Right kidney (tissue), 1 donor: Measurements from ENCODE around the gene ABCA12.

Experiments
- DNase-seq: peaks from one replicate; pipeline ENCODE4 v3.0.0-alpha.2; 2016

Gene ABCA12

DNA sequence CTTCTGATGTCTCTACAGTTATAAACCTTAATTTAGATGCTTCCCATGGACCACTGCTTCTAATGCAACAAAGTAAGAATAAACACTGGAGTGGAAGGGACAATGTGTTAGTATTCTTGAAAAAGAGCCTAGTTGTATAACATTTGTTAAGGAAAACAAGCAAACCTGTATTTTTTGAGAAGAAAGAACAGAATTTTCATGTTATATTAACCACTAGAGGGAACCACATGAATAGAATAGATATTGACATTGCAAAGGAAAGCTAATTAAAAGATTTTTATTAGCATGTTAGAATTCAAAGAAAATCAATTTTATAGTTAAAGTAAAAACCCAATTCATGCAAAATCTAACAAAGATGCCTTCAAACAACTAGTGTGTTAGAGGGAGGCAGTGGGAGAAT is 177.7 kb downstream of the ABCA12 start:
- DNase-seq = no peak

DNA sequence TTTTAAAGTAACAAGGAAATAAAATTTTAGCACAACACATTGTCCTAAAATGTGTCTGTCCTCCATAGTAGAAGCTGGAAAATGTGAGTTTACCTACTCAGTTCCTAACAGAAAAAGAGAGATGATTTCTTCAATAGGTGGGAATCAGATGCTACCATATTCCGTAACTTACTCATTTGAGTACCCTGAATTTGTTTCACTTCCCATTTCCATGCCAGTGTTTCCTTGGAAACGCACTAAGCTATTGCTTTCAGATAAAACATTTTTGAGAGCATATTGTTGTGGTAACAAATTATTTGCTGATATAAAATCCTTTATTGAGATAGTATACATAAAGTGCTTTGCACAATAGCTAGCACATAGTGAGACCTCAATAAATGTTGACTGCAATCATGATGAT is 191.5 kb downstream of the ABCA12 start:
- DNase-seq = no peak

DNA sequence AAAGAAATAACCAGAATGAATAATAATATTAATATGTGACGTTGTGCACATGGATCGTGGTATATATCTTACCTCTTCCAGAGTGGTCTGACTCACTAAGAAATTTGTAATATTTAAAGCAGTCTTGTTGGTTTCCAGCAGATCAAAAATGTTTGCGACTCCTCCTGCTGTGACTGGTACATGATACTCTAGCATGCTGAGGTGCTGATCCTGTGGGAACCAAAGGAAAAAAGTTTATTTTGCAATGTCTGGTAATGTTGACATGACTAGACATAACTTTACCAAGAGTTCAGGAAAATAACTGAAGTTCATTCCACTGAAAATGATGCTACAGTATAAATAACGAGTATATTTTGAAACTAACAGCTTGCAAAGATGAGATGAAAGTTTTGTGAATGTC is 204.4 kb downstream of the ABCA12 start:
- no peak for DNase-seq

DNA sequence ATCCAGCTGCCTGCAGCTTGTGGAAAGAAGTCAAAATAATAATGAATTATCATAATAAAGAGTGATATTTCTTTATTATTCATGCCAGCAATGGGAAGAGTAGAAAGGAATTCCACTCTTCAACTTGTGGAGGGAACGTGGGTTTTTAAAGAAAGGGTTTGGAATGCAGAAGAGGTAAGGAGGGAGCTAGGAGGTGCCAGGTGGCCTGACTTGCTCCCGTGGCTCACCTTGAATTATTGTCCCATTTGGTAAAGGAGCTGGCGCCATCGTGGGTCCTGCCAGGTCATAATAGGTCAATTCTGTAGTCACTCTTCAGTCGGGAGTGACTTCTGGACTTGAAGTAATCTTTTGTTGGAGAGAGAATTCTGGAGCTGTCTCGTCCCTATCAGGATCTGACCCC is 233.8 kb downstream of the ABCA12 start:
- DNase-seq = no peak

DNA sequence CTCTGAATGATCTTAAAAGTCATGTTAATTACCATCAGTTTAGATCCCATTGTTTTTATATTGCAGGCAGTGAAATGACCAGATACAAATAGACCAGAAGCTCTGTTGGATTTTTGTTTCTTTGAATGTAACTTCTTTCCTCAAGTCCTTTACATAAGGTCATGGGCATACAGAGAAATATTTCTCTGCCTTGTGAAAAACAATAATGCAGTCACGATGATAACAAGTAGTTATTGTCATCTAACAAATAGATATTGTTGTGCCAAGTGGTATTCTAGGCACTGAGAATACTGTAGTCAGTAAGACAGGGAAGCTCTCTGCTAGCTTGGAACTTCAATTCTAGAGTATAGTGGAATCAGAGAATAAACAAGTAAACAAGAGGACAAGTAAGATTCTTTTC is 234.2 kb downstream of the ABCA12 start:
- DNase-seq = no peak

DNA sequence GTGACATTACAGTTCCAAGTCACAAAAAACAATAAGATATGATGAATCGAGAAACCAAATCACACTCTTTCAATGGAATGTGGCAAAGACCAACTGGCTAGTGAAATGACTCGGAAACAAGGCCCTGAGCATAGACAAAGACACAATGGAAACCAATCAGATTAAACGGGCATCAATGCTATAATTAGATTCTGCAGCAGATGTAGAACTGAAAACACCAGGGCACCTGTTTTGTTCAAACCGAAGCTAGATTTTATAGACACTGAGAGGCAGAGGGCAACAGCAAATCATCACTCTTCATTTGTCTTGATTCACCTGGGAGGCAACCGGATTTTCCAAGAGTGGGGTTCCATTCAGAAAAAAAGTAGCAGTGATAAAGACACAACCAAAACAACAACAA is 236.1 kb downstream of the ABCA12 start:
- DNase-seq = no peak

DNA sequence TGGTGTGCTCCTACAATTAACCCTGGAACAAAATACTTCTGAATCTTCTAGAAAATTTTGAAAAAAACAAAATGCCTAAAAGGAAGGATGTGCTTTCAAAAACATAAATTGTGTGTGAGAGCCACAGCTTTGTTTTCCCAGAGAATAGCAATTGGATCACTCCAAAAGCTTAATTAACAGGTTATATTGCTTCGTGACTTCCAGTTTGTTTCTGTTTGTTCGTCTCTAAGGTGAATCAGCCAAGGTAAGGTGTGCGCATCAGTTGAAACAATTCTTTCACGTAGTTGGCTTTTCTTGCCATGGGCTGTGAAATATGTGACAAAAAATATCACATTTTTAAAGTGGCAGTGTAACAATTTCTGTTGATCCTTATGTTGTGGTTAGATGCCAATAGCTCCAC is 238.7 kb downstream of the ABCA12 start:
- DNase-seq = no peak

DNA sequence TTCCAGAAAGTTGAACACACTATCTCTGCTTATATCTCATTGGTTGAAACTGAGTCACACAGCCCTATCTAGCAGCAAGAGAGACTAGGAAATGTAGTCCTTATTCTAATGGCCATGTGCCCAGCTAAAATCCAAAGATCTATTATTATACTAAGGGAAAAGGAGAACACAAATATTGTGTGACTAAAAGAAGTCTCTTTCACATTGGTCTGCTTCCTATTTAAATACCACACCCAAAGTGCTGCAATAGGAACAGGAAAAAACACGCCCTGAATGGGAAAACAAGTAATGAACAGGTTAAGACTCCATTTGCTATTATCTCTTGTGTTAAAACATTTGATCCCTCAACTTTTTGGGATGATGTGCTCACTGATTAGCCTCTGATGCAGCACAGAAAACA is 242.2 kb downstream of the ABCA12 start:
- DNase-seq = no peak

DNA sequence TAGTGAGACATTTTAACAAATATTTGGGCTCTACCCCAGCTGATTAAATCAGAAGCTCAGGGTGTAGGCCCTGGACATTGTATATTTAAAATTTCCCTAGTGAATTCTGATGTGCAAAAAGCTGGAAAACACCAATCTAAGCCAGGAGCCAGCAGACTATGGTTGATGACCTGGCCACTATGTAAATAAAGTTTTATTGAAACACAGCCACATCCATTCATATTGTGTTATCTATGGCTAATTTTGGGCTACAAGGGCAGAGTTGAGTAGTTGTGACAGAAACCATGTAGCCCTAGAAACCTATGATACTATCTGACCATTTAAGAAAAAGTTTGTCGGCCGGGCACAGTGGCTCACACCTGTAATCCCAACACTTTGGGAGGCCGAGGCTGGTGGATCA is 243.0 kb downstream of the ABCA12 start:
- DNase-seq = no peak

DNA sequence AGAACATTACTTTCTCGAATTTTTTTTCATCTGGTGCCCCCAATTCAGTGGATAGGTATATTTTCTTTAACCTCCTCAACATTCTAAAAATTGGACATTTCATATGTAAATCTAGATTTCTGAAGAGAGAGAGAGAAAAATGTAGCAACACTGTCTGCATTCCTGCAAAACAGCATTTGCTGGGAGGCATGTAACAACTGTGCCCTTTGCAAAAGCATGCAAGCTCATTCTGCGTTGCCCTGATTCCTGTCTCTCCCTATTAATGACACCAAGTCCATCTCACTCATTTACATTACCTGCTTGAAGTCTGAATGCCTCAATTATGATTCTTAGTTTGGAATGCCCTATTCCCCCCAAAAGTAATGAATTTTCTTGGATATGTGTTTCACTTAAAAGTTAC is 249.1 kb downstream of the ABCA12 start:
- no peak for DNase-seq

DNA sequence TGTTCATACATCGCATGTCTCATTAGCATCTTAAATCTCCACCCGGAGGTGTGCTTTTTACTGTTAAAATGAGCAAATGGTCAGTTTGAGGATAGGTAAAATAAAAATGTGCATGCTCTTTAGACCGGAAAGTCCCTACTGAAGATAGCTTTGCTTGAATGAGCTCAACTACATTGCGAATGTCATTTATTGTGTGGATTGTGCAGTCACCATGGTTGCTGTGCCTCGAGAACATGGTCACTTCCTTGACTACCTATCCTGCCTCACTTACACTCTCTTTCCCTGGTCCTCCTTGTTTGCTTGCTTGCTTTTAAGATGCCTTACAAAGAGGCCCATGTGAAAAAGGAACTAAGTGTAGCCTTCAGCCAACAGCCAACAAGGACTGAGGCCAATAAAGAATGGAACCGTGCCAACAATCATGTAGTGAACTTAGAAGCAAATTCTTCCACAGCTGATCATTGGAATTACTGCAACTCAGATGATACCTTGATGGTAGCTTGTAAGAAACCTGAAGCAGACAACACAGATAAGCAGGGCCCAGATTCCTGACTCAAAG is 256.7 kb downstream of the ABCA12 start:
- DNase-seq = no peak
